ENCODE measurements around the gene MAPK11.
A peak's percentile ranks its signal among the peaks of the same experiment; 100 is the strongest.
"Not testable (repeated sequence)": the region's sequence is repeated elsewhere in the genome, so short reads cannot be mapped to it uniquely, and the experiment has no call there.

The MAPK11 gene

GRCh38 chr22:50275181-50276055, 5.2 kb upstream of the MAPK11 start:
- Histone ChIP-seq H3K4me3 (no peak overlapping the region), H3K27ac (peak overlapping the region in 1 of 2 donors; percentile 64)
- DNase-seq (ENCODE audit: low spot score) = no peak
- TF ChIP-seq, protein P1, sequence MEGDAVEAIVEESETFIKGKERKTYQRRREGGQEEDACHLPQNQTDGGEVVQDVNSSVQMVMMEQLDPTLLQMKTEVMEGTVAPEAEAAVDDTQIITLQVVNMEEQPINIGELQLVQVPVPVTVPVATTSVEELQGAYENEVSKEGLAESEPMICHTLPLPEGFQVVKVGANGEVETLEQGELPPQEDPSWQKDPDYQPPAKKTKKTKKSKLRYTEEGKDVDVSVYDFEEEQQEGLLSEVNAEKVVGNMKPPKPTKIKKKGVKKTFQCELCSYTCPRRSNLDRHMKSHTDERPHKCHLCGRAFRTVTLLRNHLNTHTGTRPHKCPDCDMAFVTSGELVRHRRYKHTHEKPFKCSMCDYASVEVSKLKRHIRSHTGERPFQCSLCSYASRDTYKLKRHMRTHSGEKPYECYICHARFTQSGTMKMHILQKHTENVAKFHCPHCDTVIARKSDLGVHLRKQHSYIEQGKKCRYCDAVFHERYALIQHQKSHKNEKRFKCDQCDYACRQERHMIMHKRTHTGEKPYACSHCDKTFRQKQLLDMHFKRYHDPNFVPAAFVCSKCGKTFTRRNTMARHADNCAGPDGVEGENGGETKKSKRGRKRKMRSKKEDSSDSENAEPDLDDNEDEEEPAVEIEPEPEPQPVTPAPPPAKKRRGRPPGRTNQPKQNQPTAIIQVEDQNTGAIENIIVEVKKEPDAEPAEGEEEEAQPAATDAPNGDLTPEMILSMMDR (IDR thresholded peaks at IDR 0.05) = no peak

GRCh38 chr22:50274771-50275170, 4.6 kb upstream of the MAPK11 start:
- H3K27ac ChIP-seq = no peak overlapping the region
- H3K4me3 ChIP-seq = no peak overlapping the region
- no peak for DNase-seq (ENCODE audit: low spot score)

DNA sequence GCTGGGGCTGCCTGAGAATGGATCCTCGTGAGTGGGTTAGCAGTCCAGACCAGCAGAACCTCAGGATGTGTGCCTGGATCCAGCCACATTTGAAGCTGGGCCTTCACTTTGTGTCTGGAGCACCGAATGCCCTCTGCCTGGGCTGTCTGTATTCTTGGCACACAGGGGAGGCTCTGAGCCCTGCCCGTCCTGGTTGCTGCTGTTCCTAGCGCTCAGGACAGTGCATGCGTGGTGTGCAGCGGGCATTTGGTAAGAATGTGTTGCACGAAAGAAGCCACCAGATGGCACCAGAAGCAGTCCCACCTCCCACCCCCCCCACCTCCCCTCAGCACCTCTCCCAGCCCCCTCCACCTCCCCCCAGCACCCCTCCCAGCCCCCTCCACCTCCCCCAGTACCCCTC, 4.1 kb upstream of the MAPK11 start:
- Histone ChIP-seq H3K4me3 (no peak overlapping the region), H3K27ac (no peak overlapping the region)
- no peak for DNase-seq (ENCODE audit: low spot score)
- TF ChIP-seq, protein P1 (IDR thresholded peaks at IDR 0.05) = no peak

More at GRCh38 chr22:50274771-50275170, 4.6 kb upstream of the MAPK11 start:
- TF ChIP-seq, protein P1 (IDR thresholded peaks at IDR 0.05) = no peak

DNA sequence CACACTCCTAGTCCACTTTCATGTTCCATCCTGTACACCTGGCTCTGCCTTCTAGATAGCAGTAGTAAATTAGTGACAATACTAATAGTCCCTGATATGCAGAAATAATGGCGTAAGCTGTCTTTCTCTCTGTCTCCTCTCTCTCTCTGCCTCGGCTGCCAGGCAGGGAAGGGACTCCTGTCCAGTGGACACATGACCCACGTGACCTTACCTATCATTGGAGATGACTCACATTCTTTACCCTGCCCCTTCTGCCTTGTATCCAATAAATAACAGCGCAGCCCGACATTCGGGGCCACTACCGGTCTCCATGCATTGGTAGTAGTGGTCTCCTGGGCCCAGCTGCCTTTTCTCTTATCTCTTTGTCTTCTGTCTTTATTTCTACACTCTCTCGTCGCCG, 3.6 kb upstream of the MAPK11 start:
- not testable (repeated sequence) for H3K27ac ChIP-seq; H3K4me3 ChIP-seq; DNase-seq (ENCODE audit: low spot score)

DNA sequence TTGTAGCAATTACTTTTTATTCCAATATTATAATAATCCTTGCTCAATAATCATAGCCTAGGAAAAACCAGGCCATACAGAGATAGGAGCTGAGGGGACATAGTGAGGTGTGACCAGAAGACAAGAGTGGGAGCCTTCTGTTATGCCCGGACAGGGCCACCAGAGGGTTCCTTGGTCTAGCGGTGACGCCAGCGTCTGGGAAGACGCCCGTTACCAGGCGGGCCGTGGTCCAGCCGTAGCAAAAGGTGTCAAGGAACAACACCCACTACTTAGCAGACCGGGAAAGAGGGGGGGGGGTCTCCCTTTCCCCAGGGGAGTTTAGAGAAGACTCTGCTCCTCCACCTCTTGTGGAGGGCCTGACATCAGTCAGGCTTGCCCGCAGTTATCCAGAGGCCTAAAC, 3.2 kb upstream of the MAPK11 start:
- H3K4me3 ChIP-seq; DNase-seq (ENCODE audit: low spot score); H3K27ac ChIP-seq: not testable (repeated sequence)

- TF ChIP-seq, protein P1 (IDR thresholded peaks at IDR 0.05) = no peak
- peak overlapping the region; percentile 78 for H3K4me3 ChIP-seq
- H3K27ac ChIP-seq = peak overlapping the region in 1 of 2 donors; percentile 18
- DNase-seq (ENCODE audit: low spot score) = no peak
Measured at GRCh38 chr22:50272044-50272802, 2.0 kb upstream of the MAPK11 start.

- TF ChIP-seq, protein P1 (IDR thresholded peaks at IDR 0.05) = no peak
- Histone ChIP-seq H3K4me3 (peak overlapping the region; percentile 78), H3K27ac (peak overlapping the region in 1 of 2 donors; percentile 18)
- no peak for DNase-seq (ENCODE audit: low spot score)
Measured at GRCh38 chr22:50271519-50271970, 1.4 kb upstream of the MAPK11 start.
